Esophagus squamous epithelium (tissue), 5 donors: Measurements from ENCODE around the gene PHACTR3. TPM values are rescaled to one million over a fixed set of nuclear protein-coding genes. Genes with fewer than 3 reads are reported as not detected.
"Not testable (repeated sequence)": the region's sequence is repeated elsewhere in the genome, so short reads cannot be mapped to it uniquely, and the experiment has no call there.

Experiments used
- DNase-seq: peaks from one replicate; lab custom pipeline; 2025; lab: John Stamatoyannopoulos, UW
- H3K27ac ChIP-seq, 4 donors: fragments of 200-600 bp; sonication (generic); one replicate each; pipeline ENCODE4 v1.5.1; 2016 to 2019; ENCODE audit warnings: mild to moderate bottlenecking in 1 of 4
- H3K27me3 ChIP-seq, 4 donors: fragments of 200-600 bp; sonication (generic); 1 replicate in 3 of 4; 2 replicates in 1 of 4; pipeline versions ENCODE4 v1.5.1 to v1.6.0; 2017 to 2021; ENCODE audit warnings: antibody characterized with exemption in 1 of 4
- H3K36me3 ChIP-seq, 3 donors: fragments of 200-600 bp; sonication (generic); one replicate each; pipeline ENCODE4 v1.5.1; 2016 to 2019
- H3K4me1 ChIP-seq, 3 donors: fragments of 200-600 bp; sonication (generic); one replicate each; pipeline ENCODE4 v1.5.1; 2017 to 2019
- H3K4me3 ChIP-seq, 4 donors: fragments of 200-600 bp; sonication (generic); 1 replicate in 3 of 4; 2 replicates in 1 of 4; pipeline ENCODE4 v1.5.1; 2016 to 2019; ENCODE audit warnings: mild to moderate bottlenecking in 2 of 4, moderate library complexity in 1 of 4
- H3K9me3 ChIP-seq, 3 donors: fragments of 200-600 bp; sonication (generic); one replicate each; pipeline ENCODE4 v1.5.1; 2016 to 2019
- POLR2A ChIP-seq, 4 donors: fragments of 450-650 bp; IDR thresholded peaks; one replicate each; pipeline ENCODE4 v1.6.1; 2017; ENCODE audit warnings: antibody characterized with exemption in 4 of 4, mild to moderate bottlenecking in 4 of 4, moderate library complexity in 3 of 4
- WGBS, 2 donors: methylation state at CpG; one replicate each; pipeline ENCODE4 v1.1.5; 2018; 5-methylcytosine and 5-hydroxymethylcytosine counted together
- intact Hi-C: fragments of 100-400 bp; cut with DNase I; formaldehyde crosslinking; loops from one replicate; pipeline ENCODE4 v1.15.0; 2022
- total RNA-seq, 4 donors: library from RNA; depleted of rRNA; stranded (reverse); fragments of >200 nt; gene quantifications; one replicate each; pipeline ENCODE4 v1.1.0, GENCODE V29; 2016
- TF ChIP-seq, protein P1 (sequence below), 6 experiments: fragments of 450-650 bp in 4 of 6; fragments of 200-600 bp in 2 of 6; sonication (generic) in 2 of 6; IDR thresholded peaks; one replicate each; pipeline ENCODE4 v1.5.1; 2016 to 2019; ENCODE audit warnings: antibody characterized with exemption in 6 of 6, mild to moderate bottlenecking in 4 of 6, moderate library complexity in 4 of 6
- donor health status: DM: yes; HTN: yes; CAD: no.

PHACTR3 gene
- total RNA-seq, 4 donors from 2014 or later, result 0.13 to 2.5 (median 0.32) TPM

DNA sequence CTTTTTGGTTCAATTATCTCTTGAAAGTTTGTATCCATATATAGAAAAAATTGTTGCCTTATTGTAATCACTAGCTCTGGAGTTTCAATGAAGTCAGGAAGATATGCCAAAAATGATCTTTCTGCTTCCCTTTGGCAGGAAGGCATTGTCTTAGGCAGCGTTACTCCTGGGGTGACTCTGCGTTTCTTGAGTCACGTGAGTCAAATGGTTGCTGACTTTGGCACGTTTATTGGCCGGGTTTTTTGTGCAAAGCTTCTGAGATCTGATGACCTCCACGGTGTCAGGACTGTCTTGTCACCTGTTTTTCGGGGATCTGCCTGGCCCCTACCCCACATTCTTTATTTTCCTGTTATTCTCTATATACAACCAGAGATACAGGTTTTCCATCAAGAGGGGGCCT lies 10.4 kb downstream of the PHACTR3 start:
- Histone ChIP-seq H3K36me3 (no peaks in the 10 kb centered on the region), H3K27ac (no peak overlapping the region), H3K4me1 (no peaks in the 10 kb centered on the region), H3K27me3 (peaks cover 0 to 50% (median 0%) of the 10 kb centered on the region in 4 donors), H3K4me3 (no peak overlapping the region), H3K9me3 (no peaks in the 10 kb centered on the region)
- intact Hi-C loops, result no loop called here
- 60 to 62% methylated on average over 7 of the region's 7 CpGs for WGBS, 2 donors
- DNase-seq, result no peak
- TF ChIP-seq POLR2A (IDR thresholded peaks at IDR 0.05), result no peak
- TF ChIP-seq, protein P1, sequence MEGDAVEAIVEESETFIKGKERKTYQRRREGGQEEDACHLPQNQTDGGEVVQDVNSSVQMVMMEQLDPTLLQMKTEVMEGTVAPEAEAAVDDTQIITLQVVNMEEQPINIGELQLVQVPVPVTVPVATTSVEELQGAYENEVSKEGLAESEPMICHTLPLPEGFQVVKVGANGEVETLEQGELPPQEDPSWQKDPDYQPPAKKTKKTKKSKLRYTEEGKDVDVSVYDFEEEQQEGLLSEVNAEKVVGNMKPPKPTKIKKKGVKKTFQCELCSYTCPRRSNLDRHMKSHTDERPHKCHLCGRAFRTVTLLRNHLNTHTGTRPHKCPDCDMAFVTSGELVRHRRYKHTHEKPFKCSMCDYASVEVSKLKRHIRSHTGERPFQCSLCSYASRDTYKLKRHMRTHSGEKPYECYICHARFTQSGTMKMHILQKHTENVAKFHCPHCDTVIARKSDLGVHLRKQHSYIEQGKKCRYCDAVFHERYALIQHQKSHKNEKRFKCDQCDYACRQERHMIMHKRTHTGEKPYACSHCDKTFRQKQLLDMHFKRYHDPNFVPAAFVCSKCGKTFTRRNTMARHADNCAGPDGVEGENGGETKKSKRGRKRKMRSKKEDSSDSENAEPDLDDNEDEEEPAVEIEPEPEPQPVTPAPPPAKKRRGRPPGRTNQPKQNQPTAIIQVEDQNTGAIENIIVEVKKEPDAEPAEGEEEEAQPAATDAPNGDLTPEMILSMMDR (IDR thresholded peaks at IDR 0.05), result no peak

DNA sequence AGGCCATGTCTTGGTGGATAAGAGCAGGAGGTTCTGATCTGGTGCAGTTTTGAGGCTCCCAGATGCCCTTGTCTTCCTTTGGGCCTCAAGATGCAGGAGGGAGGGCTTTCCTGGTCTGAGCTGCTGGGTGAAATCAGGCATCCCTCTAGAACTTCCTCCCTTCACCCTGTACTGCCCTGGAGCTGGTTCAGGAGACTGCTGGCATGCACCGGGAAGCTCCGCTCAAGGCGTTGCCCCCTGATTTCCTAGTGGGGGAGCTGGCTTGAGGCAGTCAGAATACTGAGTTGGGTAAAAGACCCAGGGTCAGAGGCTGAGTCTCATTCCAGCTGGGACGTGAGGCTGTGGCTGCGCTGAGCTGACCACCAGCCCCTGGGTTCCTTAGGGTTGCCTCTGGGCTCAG lies 12.0 kb downstream of the PHACTR3 start:
- H3K36me3 ChIP-seq, result no peaks in the 10 kb centered on the region
- peaks cover 0 to 42% (median 0%) of the 10 kb centered on the region in 4 donors for H3K27me3 ChIP-seq
- H3K9me3 ChIP-seq, result no peaks in the 10 kb centered on the region
- no peak overlapping the region for H3K4me3 ChIP-seq
- intact Hi-C loops, result no loop called here
- H3K4me1 ChIP-seq, result no peaks in the 10 kb centered on the region
- DNase-seq, result no peak
- 60 to 73% methylated on average over 1 to 2 of the region's 5 CpGs for WGBS, 2 donors
- no peak overlapping the region for H3K27ac ChIP-seq
- TF ChIP-seq, protein P1 (IDR thresholded peaks at IDR 0.05), result no peak
- TF ChIP-seq POLR2A (IDR thresholded peaks at IDR 0.05), result no peak

DNA sequence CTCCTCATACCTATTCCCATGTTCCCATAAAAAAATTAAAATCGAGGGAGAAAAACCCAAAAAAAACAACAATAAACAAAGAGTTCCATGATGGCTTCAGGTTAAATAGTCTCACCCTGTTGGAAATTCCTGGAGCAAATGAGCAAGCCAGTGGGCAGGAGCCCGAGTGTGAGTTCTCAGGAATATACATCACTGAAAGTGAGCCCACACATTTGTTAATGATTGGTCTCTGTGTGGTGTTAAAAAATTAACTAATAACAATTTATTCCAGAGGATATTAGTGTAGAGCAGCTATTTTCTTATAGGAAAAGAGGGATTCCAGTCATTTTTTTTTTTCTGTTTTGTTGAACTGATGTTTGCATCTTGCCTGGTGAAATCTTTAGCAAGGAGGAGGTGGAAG lies 12.9 kb downstream of the PHACTR3 start:
- peaks cover 0 to 44% (median 0%) of the 10 kb centered on the region in 4 donors for H3K27me3 ChIP-seq
- intact Hi-C loops, result no loop called here
- no peaks in the 10 kb centered on the region for H3K36me3 ChIP-seq
- DNase-seq, result no peak
- no peak overlapping the region for H3K27ac ChIP-seq
- WGBS, 2 donors, result 34 to 43% methylated on average over 2 of the region's 2 CpGs
- TF ChIP-seq, protein P1 (IDR thresholded peaks at IDR 0.05), result no peak
- TF ChIP-seq POLR2A (IDR thresholded peaks at IDR 0.05), result no peak
- H3K4me1 ChIP-seq, result no peaks in the 10 kb centered on the region
- no peaks in the 10 kb centered on the region for H3K9me3 ChIP-seq
- no peak overlapping the region for H3K4me3 ChIP-seq

DNA sequence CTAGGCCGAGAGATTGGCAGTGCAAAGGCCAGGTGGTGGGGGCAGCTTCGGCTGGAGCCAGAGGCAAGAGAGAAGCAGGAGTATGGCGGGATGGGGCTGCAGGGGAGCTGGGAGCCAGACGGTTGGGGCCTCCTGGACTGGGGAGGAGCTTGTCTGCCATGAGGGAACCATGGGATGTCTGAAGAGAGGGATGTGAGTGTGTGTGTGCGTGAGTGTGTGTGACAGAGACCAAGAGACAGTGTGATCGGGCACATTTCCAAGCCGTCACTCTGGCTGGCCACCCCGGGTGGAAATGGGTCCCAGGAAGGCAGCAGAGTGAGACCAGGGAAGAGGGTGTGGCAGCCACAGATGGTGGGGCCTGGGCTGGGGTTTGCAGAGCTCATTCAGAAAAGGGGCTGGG lies 13.8 kb downstream of the PHACTR3 start:
- no peak for DNase-seq
- no peaks in the 10 kb centered on the region for H3K4me1 ChIP-seq
- no peaks in the 10 kb centered on the region for H3K36me3 ChIP-seq
- intact Hi-C loops, result no loop called here
- WGBS, 2 donors, result 64% methylated on average over 8 of the region's 8 CpGs
- no peak for TF ChIP-seq POLR2A (IDR thresholded peaks at IDR 0.05)
- TF ChIP-seq, protein P1 (IDR thresholded peaks at IDR 0.05), result no peak
- no peak overlapping the region for H3K4me3 ChIP-seq
- H3K27ac ChIP-seq, result no peak overlapping the region
- peaks cover 0 to 44% (median 0%) of the 10 kb centered on the region in 4 donors for H3K27me3 ChIP-seq
- H3K9me3 ChIP-seq, result no peaks in the 10 kb centered on the region

- H3K9me3 ChIP-seq, intact Hi-C loops, H3K4me1 ChIP-seq, DNase-seq, H3K36me3 ChIP-seq, H3K27ac ChIP-seq, H3K4me3 ChIP-seq: not testable (repeated sequence)
- peaks cover 0 to 47% (median 0%) of the 10 kb centered on the region in 4 donors for H3K27me3 ChIP-seq
- 40 to 66% methylated on average over 2 to 6 of the region's 6 CpGs for WGBS, 2 donors
Measured at GRCh38 chr20:59618585-59618984, 14.2 kb downstream of the PHACTR3 start.
